H54 (cell line): Measurements from ENCODE around the gene JOSD2.
"Not testable (repeated sequence)": the region's sequence is repeated elsewhere in the genome, so short reads cannot be mapped to it uniquely, and the experiment has no call there.

Experiments used
- DNase-seq: peaks from one replicate; pipeline ENCODE4 v3.0.0; 2011; ENCODE audit warnings: low spot score, mixed read lengths; ENCODE audit not compliant: insufficient read length
- FAIRE-seq: peaks from 3 replicates; lab custom pipeline; 2011; peaks lifted over from hg19 to GRCh38; lab: Jason Lieb, UNC
- POLR2A ChIP-seq: IDR thresholded peaks from 2 replicates; pipeline ENCODE4 v1.6.1; 2011; ENCODE audit warnings: low read depth, mild to moderate bottlenecking, low read length

Gene JOSD2

GRCh38 chr19:50476224-50476906 is 34.6 kb downstream of the JOSD2 start, which contains the start of the genes EMC10 and GARIN5A:
EMC10 (plus strand) TSS chr19:50476507; CDS start chr19:50476545, 38 bp downstream.
GARIN5A (minus strand) TSS chr19:50476848; CDS start chr19:50476388, 460 bp downstream.
- FAIRE-seq, result no peak
- peak; percentile 99 for DNase-seq
- peak; percentile 88 for TF ChIP-seq POLR2A

GRCh38 chr19:50475736-50476223 is 35.2 kb downstream of the JOSD2 start:
- DNase-seq, result no peak
- no peak for TF ChIP-seq POLR2A
- FAIRE-seq, result no peak

GRCh38 chr19:50475101-50475568 is 35.9 kb downstream of the JOSD2 start:
- DNase-seq (no peak), FAIRE-seq (no peak)
- TF ChIP-seq POLR2A, result no peak

GRCh38 chr19:50473336-50473735 is 37.7 kb downstream of the JOSD2 start:
- not testable (repeated sequence) for DNase-seq, FAIRE-seq

GRCh38 chr19:50468818-50469217 is 42.2 kb downstream of the JOSD2 start:
- FAIRE-seq (no peak), DNase-seq (no peak)

GRCh38 chr19:50467566-50467965 is 43.4 kb downstream of the JOSD2 start:
- TF ChIP-seq POLR2A, result no peak
- FAIRE-seq (no peak), DNase-seq (no peak)

More at GRCh38 chr19:50468818-50469217, 42.2 kb downstream of the JOSD2 start:
- no peak for TF ChIP-seq POLR2A

- no peak for FAIRE-seq
- TF ChIP-seq POLR2A, result no peak
These were observed 44.3 kb downstream of the JOSD2 start for GRCh38 chr19:50466706-50467039.

GRCh38 chr19:50465986-50466705 is 44.8 kb downstream of the JOSD2 start:
- TF ChIP-seq POLR2A, result no peak
- FAIRE-seq (no peak), DNase-seq (no peak)

More at GRCh38 chr19:50466706-50467039, 44.3 kb downstream of the JOSD2 start:
- no peak for DNase-seq

- FAIRE-seq (no peak), DNase-seq (no peak)
- no peak for TF ChIP-seq POLR2A
These were observed 46.0 kb downstream of the JOSD2 start for GRCh38 chr19:50465000-50465399.

GRCh38 chr19:50464348-50464747 is 46.6 kb downstream of the JOSD2 start:
- DNase-seq (no peak), FAIRE-seq (no peak)
- no peak for TF ChIP-seq POLR2A

GRCh38 chr19:50462970-50463369 is 48.0 kb downstream of the JOSD2 start:
- no peak for DNase-seq
- no peak for FAIRE-seq
- no peak for TF ChIP-seq POLR2A

GRCh38 chr19:50461066-50461875 is 49.7 kb downstream of the JOSD2 start:
- TF ChIP-seq POLR2A, result no peak
- FAIRE-seq (peak; percentile 57), DNase-seq (peak; percentile 97)

GRCh38 chr19:50460161-50460765 is 50.7 kb downstream of the JOSD2 start:
- DNase-seq (peak; percentile 97), FAIRE-seq (no peak)
- no peak for TF ChIP-seq POLR2A
